ENCODE results near the gene FAM184B.

- TF ChIP-seq CTCF (IDR thresholded peaks at IDR 0.05) (no peak), POLR2A (IDR thresholded peaks at IDR 0.05) (no peak)
Measured at GRCh38 chr4:17816142-17816541, 34.7 kb upstream of the FAM184B start.

Data from transverse colon (tissue), 3 donors.